Measurements from ENCODE around the gene ZNF655. TPM values are rescaled to one million over a fixed set of nuclear protein-coding genes. Genes with fewer than 3 reads are reported as not detected.
"Not testable (repeated sequence)": the region's sequence is repeated elsewhere in the genome, so short reads cannot be mapped to it uniquely, and the experiment has no call there.

The ZNF655 gene
- 89.8 and 94.6 TPM in 2 replicates for total RNA-seq

GRCh38 chr7:99558306-99559174 lies at the start of gene ZNF655:
TSS of gene ZNF655 (plus strand) at chr7:99558642. CDS start at chr7:99560560, 1,918 bp downstream.
- intact Hi-C loops (cut with micrococcal nuclease) = loop anchor here (1.0 to 10.0 kb wide), 7 partner anchors 54 to 526 kb away; partner anchors contain the start of genes BUD31, COPS6, PDAP1 and ZKSCAN1

GRCh38 chr7:99514050-99514449 lies 44.4 kb upstream of the ZNF655 start:
- intact Hi-C loops (cut with micrococcal nuclease) = no loop called here

GRCh38 chr7:99521399-99521798 lies 37.0 kb upstream of the ZNF655 start:
- intact Hi-C loops (cut with micrococcal nuclease) = no loop called here

- intact Hi-C loops (cut with micrococcal nuclease) = no loop called here
These were observed 32.6 kb upstream of the ZNF655 start for GRCh38 chr7:99525713-99526440.

- intact Hi-C loops (cut with micrococcal nuclease) = no loop called here
These were observed 27.1 kb upstream of the ZNF655 start for GRCh38 chr7:99531354-99531765.

- intact Hi-C loops (cut with micrococcal nuclease) = no loop called here
These were observed 22.8 kb upstream of the ZNF655 start for GRCh38 chr7:99535667-99536066.

- intact Hi-C loops (cut with micrococcal nuclease) = no loop called here
These were observed 19.1 kb upstream of the ZNF655 start for GRCh38 chr7:99539213-99539811.

GRCh38 chr7:99540542-99540941 lies 17.9 kb upstream of the ZNF655 start:
- intact Hi-C loops (cut with micrococcal nuclease) = no loop called here

GRCh38 chr7:99541212-99541611 lies 17.2 kb upstream of the ZNF655 start:
- intact Hi-C loops (cut with micrococcal nuclease) = no loop called here

- intact Hi-C loops (cut with micrococcal nuclease) = no loop called here
These were observed 15.3 kb upstream of the ZNF655 start for GRCh38 chr7:99543081-99543671.

GRCh38 chr7:99543916-99544315 lies 14.5 kb upstream of the ZNF655 start:
- intact Hi-C loops (cut with micrococcal nuclease) = no loop called here

GRCh38 chr7:99545308-99545707 lies 13.1 kb upstream of the ZNF655 start:
- intact Hi-C loops (cut with micrococcal nuclease) = not testable (repeated sequence)

- intact Hi-C loops (cut with micrococcal nuclease) = not testable (repeated sequence)
These were observed 8.9 kb upstream of the ZNF655 start for GRCh38 chr7:99549545-99549944.

- intact Hi-C loops (cut with micrococcal nuclease) = loop anchor here (10.0 kb wide), 2 partner anchors 463 to 533 kb away; partner anchors contain the start of genes COPS6, ZKSCAN1 and ZNF3
These were observed 7.1 kb upstream of the ZNF655 start for GRCh38 chr7:99551334-99551733.

GRCh38 chr7:99551767-99552463 lies 6.5 kb upstream of the ZNF655 start, which contains the start of gene FAM200A:
TSS of gene FAM200A (minus strand) at chr7:99552114. CDS start at chr7:99548407, 3,707 bp downstream.
- intact Hi-C loops (cut with micrococcal nuclease) = loop anchor here (1.0 to 10.0 kb wide), 4 partner anchors 53 to 533 kb away; partner anchors contain the start of genes COPS6, ZKSCAN1, ZNF3 and ZNF789

- intact Hi-C loops (cut with micrococcal nuclease) = loop anchor here (10.0 kb wide), 2 partner anchors 462 to 532 kb away; partner anchors contain the start of genes COPS6, ZKSCAN1 and ZNF3
These were observed 5.4 kb upstream of the ZNF655 start for GRCh38 chr7:99553039-99553438.

- intact Hi-C loops (cut with micrococcal nuclease) = loop anchor here (10.0 kb wide), 2 partner anchors 460 to 530 kb away; partner anchors contain the start of genes COPS6, ZKSCAN1 and ZNF3
These were observed 3.5 kb upstream of the ZNF655 start for GRCh38 chr7:99554939-99555338.

- intact Hi-C loops (cut with micrococcal nuclease) = loop anchor here (10.0 kb wide), 2 partner anchors 458 to 528 kb away; partner anchors contain the start of genes COPS6, ZKSCAN1 and ZNF3
These were observed 1.2 kb upstream of the ZNF655 start for GRCh38 chr7:99557196-99557607.

- intact Hi-C loops (cut with micrococcal nuclease) = loop anchor here (1.0 to 10.0 kb wide), 7 partner anchors 54 to 527 kb away; partner anchors contain the start of genes BUD31, COPS6, PDAP1 and ZKSCAN1
These were observed 519 bp upstream of the ZNF655 start for GRCh38 chr7:99557940-99558305.

Measured in T-helper 2 cell treated with Interferon-gamma antibody and Interleukin-4, amounts not matched to agents 100 ng/mL and 5 ng/mL, for 36 hours (primary cell).